GM23248 (cell line): Measurements from ENCODE around the gene ROS1. TPM values are rescaled to one million over a fixed set of nuclear protein-coding genes. Genes with fewer than 3 reads are reported as not detected.
"Not testable (repeated sequence)": the region's sequence is repeated elsewhere in the genome, so short reads cannot be mapped to it uniquely, and the experiment has no call there.

Experiments used
- DNase-seq: peaks from one replicate; pipeline ENCODE4 v3.0.0-alpha.2; 2015
- H2AFZ ChIP-seq: fragments of 200-600 bp; sonication (generic); 2 replicates; pipeline ENCODE4 v1.6.1; 2016; ENCODE audit warnings: antibody characterized with exemption
- H3F3A ChIP-seq: fragments of 200-600 bp; sonication (generic); 2 replicates; pipeline ENCODE4 v1.6.1; 2016; ENCODE audit warnings: mild to moderate bottlenecking, antibody characterized with exemption, mixed run types; ENCODE audit not compliant: insufficient read depth
- H3K27ac ChIP-seq: fragments of 200-600 bp; sonication (generic); 2 replicates; pipeline ENCODE4 v1.5.1; 2016; ENCODE audit warnings: mild to moderate bottlenecking
- H3K27me3 ChIP-seq: fragments of 200-600 bp; sonication (generic); replicated peaks from 2 replicates; pipeline ENCODE4 v1.6.1; 2016; ENCODE audit warnings: mild to moderate bottlenecking; ENCODE audit not compliant: insufficient read depth
- H3K36me3 ChIP-seq: fragments of 200-600 bp; sonication (generic); 2 replicates; pipeline ENCODE4 v1.6.1; 2016; ENCODE audit warnings: low read depth, mild to moderate bottlenecking
- H3K4me1 ChIP-seq: fragments of 200-600 bp; sonication (generic); 2 replicates; pipeline ENCODE4 v1.6.1; 2016; ENCODE audit warnings: mild to moderate bottlenecking; ENCODE audit not compliant: insufficient read depth
- H3K4me2 ChIP-seq: fragments of 200-600 bp; sonication (generic); one replicate; pipeline ENCODE4 v1.6.1; 2016; ENCODE audit warnings: mild to moderate bottlenecking; ENCODE audit not compliant: unreplicated experiment
- H3K4me3 ChIP-seq: fragments of 200-600 bp; sonication (generic); 2 replicates; pipeline ENCODE4 v1.5.1; 2016; ENCODE audit warnings: mild to moderate bottlenecking
- H3K79me2 ChIP-seq: fragments of 200-600 bp; sonication (generic); 2 replicates; pipeline ENCODE4 v1.6.1; 2016; ENCODE audit warnings: mild to moderate bottlenecking; ENCODE audit not compliant: insufficient read depth
- H3K9ac ChIP-seq: fragments of 200-600 bp; sonication (generic); 2 replicates; pipeline ENCODE4 v1.6.1; 2016; ENCODE audit warnings: mild to moderate bottlenecking
- H3K9me2 ChIP-seq: fragments of 200-600 bp; sonication (generic); 2 replicates; pipeline ENCODE4 v1.6.1; 2016; ENCODE audit warnings: mixed run types, mild to moderate bottlenecking, moderate library complexity; ENCODE audit not compliant: insufficient read depth
- H3K9me3 ChIP-seq: fragments of 200-600 bp; sonication (generic); one replicate; pipeline ENCODE4 v1.6.1; 2017; ENCODE audit warnings: low read depth
- H4K20me1 ChIP-seq: fragments of 200-600 bp; sonication (generic); 2 replicates; pipeline ENCODE4 v1.6.0; 2016; ENCODE audit not compliant: insufficient read depth
- EZH2 ChIP-seq: fragments of 200-600 bp; sonication (generic); IDR thresholded peaks from 2 replicates; pipeline ENCODE4 v1.6.1; 2018; ENCODE audit warnings: antibody characterized with exemption, mild to moderate bottlenecking; ENCODE audit not compliant: insufficient read depth, poor library complexity, severe bottlenecking
- EZH2phosphoT487 ChIP-seq: fragments of 200-600 bp; sonication (generic); IDR thresholded peaks from 2 replicates; pipeline ENCODE4 v1.6.1; 2018; ENCODE audit warnings: antibody characterized with exemption, moderate library complexity, mild to moderate bottlenecking, low read depth; ENCODE audit not compliant: insufficient read depth
- WGBS, 2 experiments: methylation state at CpG; one replicate each; pipeline ENCODE4 v1.1.6; 2015 to 2017; ENCODE audit warnings: low lambda C conversion rate in 2 of 2, low coverage in 1 of 2; ENCODE audit errors: missing lambda C conversion rate in 2 of 2; 5-methylcytosine and 5-hydroxymethylcytosine counted together
- in situ Hi-C: fragments of 300-500 bp; cut with MboI; formaldehyde crosslinking; loops from 2 replicates; pipeline ENCODE4 v1.15.0; 2020
- polyA plus RNA-seq: library from polyadenylated mRNA; unstranded; fragments of >200 nt; fragmentation: Nextera tagmentation; extraction: Ambion mirVana; gene quantifications from 2 replicates; pipeline ENCODE4 v1.2.1, GENCODE V29; 2016
- total RNA-seq: library from RNA; depleted of rRNA; stranded (reverse); fragments of >200 nt; shearing (Covaris generic); gene quantifications from 2 replicates; pipeline ENCODE4 v1.2.3, GENCODE V29; 2014

Gene ROS1
- total and polyA plus RNA-seq, 2 experiments from 2014 or later: 0.20 to 0.43 TPM

- Histone ChIP-seq H3K4me1 (peaks cover 6% of the 10 kb centered on the region), H3K4me3 (no peak overlapping the region), H3K4me2 (no peak overlapping the region), H3K27me3 (no peaks in the 10 kb centered on the region), H3K27ac (no peak overlapping the region), H3F3A (peaks cover 7% of the 10 kb centered on the region; the same call in 1 of the 2 replicates), H3K9me3 (no peaks in the 10 kb centered on the region), H4K20me1 (no peaks in the 10 kb centered on the region), H3K9me2 (no peaks in the 10 kb centered on the region), H3K9ac (no peak overlapping the region), H3K79me2 (no peaks in the 10 kb centered on the region), H3K36me3 (no peaks in the 10 kb centered on the region), H2AFZ (no peak overlapping the region)
- TF ChIP-seq EZH2: no peak
- no peak for TF ChIP-seq EZH2phosphoT487
- WGBS, 2 experiments: 46 to 57% methylated on average over 4 of the region's 4 CpGs
- no peak for DNase-seq
- in situ Hi-C loops: no loop called here
These were observed 43.6 kb upstream of the ROS1 start for GRCh38 chr6:117469356-117469755.

DNA sequence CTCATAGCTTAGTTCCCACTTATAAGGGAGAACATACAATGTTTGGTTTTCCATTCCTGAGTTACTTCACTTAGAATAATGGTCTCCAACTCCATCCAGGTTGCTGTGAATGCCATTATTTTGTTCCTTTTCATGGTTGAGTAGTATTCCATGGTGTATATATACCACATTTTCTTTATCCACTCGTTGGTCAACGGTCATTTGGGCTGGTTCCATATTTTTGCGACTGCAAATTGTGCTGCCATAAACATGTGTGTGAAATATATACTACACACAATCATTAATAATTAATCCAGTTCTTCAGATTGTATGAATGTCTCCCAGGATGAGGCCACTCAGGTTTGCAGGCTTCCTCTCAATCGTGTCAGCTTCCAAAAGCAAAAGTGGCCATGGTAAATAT is 42.8 kb upstream of the ROS1 start:
- H3K36me3 ChIP-seq, H3K4me3 ChIP-seq, H3K9me2 ChIP-seq, H3K79me2 ChIP-seq, H3K9ac ChIP-seq, in situ Hi-C loops, H3K27me3 ChIP-seq, H3K9me3 ChIP-seq, H2AFZ ChIP-seq, H4K20me1 ChIP-seq, DNase-seq, H3K27ac ChIP-seq, H3K4me2 ChIP-seq: not testable (repeated sequence)
- Histone ChIP-seq H3F3A (peaks cover 13% of the 10 kb centered on the region), H3K4me1 (peaks cover 15% of the 10 kb centered on the region)
- WGBS, 2 experiments: 89 to 93% methylated on average over 4 of the region's 4 CpGs

DNA sequence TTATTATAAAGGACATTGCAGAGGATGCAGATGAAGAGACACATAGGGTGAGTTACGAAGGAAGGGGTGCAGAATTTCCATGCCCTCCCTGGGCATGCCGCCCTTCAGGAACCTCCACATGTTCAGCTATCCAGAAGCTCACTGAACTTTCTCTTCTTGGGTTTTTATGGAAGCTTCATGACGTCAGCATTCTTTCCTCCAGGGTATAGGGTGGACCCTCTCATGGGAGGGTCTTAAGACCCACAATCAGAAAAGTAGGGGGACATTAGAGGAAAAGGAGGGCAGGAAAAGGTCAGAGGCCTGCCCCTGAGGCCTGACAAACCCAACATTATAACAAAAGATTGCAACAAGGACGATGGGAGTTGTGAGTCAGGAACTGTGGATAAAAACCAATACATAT is 42.1 kb upstream of the ROS1 start:
- 73 to 76% methylated on average over 4 of the region's 4 CpGs for WGBS, 2 experiments
- in situ Hi-C loops: no loop called here
- H2AFZ ChIP-seq: no peak overlapping the region

GRCh38 chr6:117465691-117466090 is 39.9 kb upstream of the ROS1 start:
- peaks cover 20% of the 10 kb centered on the region for H3F3A ChIP-seq
- H3K27me3 ChIP-seq: no peaks in the 10 kb centered on the region
- no peak overlapping the region for H3K4me3 ChIP-seq
- TF ChIP-seq EZH2: no peak
- TF ChIP-seq EZH2phosphoT487: no peak
- H2AFZ ChIP-seq: no peak overlapping the region
- H3K4me1 ChIP-seq: peaks cover 17% of the 10 kb centered on the region
- H4K20me1 ChIP-seq: no peaks in the 10 kb centered on the region
- 14 to 15% methylated on average over 1 of the region's 1 CpG for WGBS, 2 experiments
- no peaks in the 10 kb centered on the region for H3K9me2 ChIP-seq
- in situ Hi-C loops: no loop called here
- no peak overlapping the region for H3K9ac ChIP-seq
- H3K79me2 ChIP-seq: no peaks in the 10 kb centered on the region
- no peaks in the 10 kb centered on the region for H3K36me3 ChIP-seq
- H3K4me2 ChIP-seq: no peak overlapping the region
- H3K27ac ChIP-seq: no peak overlapping the region
- no peaks in the 10 kb centered on the region for H3K9me3 ChIP-seq
- DNase-seq: no peak

More for the DNA sequence above, 42.1 kb upstream of the ROS1 start:
- H3K9me2 ChIP-seq: no peaks in the 10 kb centered on the region
- peaks cover 20% of the 10 kb centered on the region for H3F3A ChIP-seq
- H3K4me3 ChIP-seq: no peak overlapping the region
- no peak overlapping the region for H3K9ac ChIP-seq
- H3K27ac ChIP-seq: no peak overlapping the region
- no peaks in the 10 kb centered on the region for H4K20me1 ChIP-seq
- H3K9me3 ChIP-seq: no peaks in the 10 kb centered on the region
- no peaks in the 10 kb centered on the region for H3K79me2 ChIP-seq
- no peak for DNase-seq
- H3K4me2 ChIP-seq: no peak overlapping the region
- H3K27me3 ChIP-seq: no peaks in the 10 kb centered on the region
- no peaks in the 10 kb centered on the region for H3K36me3 ChIP-seq
- peaks cover 17% of the 10 kb centered on the region for H3K4me1 ChIP-seq
- TF ChIP-seq EZH2phosphoT487 (no peak), EZH2 (no peak)

- in situ Hi-C loops: no loop called here
- peaks cover 20% of the 10 kb centered on the region for H3F3A ChIP-seq
- TF ChIP-seq EZH2phosphoT487: no peak
- TF ChIP-seq EZH2: no peak
- peak overlapping the region; percentile 81 for H3K4me2 ChIP-seq
- DNase-seq: no peak
- H3K9me2 ChIP-seq: no peaks in the 10 kb centered on the region
- WGBS, 2 experiments: 77 to 79% methylated on average over 2 of the region's 2 CpGs
- no peaks in the 10 kb centered on the region for H4K20me1 ChIP-seq
- no peaks in the 10 kb centered on the region for H3K79me2 ChIP-seq
- H3K9ac ChIP-seq: no peak overlapping the region
- H3K27ac ChIP-seq: peak overlapping the region; percentile 72
- peaks cover 17% of the 10 kb centered on the region for H3K4me1 ChIP-seq
- no peaks in the 10 kb centered on the region for H3K36me3 ChIP-seq
- no peaks in the 10 kb centered on the region for H3K9me3 ChIP-seq
- H3K27me3 ChIP-seq: no peaks in the 10 kb centered on the region
- peak overlapping the region; percentile 18; the same call in 1 of the 2 replicates for H2AFZ ChIP-seq
- H3K4me3 ChIP-seq: no peak overlapping the region
These were observed 39.0 kb upstream of the ROS1 start for GRCh38 chr6:117464700-117465099.
